ENCODE data around the gene PPFIA1.

Gene PPFIA1

DNA sequence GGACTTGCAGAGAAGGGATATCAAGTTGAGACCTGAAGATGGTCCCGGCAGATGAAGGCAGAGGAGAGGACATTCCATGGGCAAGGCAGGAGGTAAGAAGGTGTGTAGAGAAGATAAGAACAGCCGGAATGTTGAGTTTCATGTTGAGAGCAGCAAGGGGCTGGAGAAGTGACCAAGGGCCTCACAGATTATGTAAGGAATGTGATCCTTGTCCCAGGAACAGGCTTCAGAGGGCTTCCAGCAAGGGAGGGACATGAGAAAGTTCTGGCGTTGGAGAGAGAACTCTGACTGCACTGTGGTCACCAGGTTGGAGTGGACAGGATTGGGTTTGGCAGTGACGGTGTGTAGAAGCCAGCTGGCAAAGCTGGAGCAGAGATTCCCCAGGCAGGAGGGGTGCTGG lies 27.6 kb upstream of the PPFIA1 start:
- H3K27ac ChIP-seq (ENCODE audit: low read length): no peak overlapping the region
- H2AFZ ChIP-seq (ENCODE audit: low read length): no peak overlapping the region
- no peaks in the 10 kb centered on the region for H3F3A ChIP-seq (ENCODE audit: insufficient read depth, low read length)
- H4K20me1 ChIP-seq (ENCODE audit: insufficient read depth, low read length): no peaks in the 10 kb centered on the region
- no peak overlapping the region for H3K4me2 ChIP-seq (ENCODE audit: low read depth, low read length)
- no peak overlapping the region for H3K9ac ChIP-seq (ENCODE audit: low read length)
- no peaks in the 10 kb centered on the region for H3K79me2 ChIP-seq (ENCODE audit: low read length)
- no peaks in the 10 kb centered on the region for H3K9me3 ChIP-seq (replicated peaks; ENCODE audit: insufficient read depth, low read length)
- DNase-seq: no peak
- peaks cover 92% of the 10 kb centered on the region for H3K27me3 ChIP-seq (replicated peaks; ENCODE audit: insufficient read depth, low read length)
- no peak overlapping the region for H3K4me3 ChIP-seq (ENCODE audit: low read length)
- TF ChIP-seq, protein P1, sequence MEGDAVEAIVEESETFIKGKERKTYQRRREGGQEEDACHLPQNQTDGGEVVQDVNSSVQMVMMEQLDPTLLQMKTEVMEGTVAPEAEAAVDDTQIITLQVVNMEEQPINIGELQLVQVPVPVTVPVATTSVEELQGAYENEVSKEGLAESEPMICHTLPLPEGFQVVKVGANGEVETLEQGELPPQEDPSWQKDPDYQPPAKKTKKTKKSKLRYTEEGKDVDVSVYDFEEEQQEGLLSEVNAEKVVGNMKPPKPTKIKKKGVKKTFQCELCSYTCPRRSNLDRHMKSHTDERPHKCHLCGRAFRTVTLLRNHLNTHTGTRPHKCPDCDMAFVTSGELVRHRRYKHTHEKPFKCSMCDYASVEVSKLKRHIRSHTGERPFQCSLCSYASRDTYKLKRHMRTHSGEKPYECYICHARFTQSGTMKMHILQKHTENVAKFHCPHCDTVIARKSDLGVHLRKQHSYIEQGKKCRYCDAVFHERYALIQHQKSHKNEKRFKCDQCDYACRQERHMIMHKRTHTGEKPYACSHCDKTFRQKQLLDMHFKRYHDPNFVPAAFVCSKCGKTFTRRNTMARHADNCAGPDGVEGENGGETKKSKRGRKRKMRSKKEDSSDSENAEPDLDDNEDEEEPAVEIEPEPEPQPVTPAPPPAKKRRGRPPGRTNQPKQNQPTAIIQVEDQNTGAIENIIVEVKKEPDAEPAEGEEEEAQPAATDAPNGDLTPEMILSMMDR (IDR thresholded peaks at IDR 0.05; ENCODE audit: low read length): no peak
- H3K9me2 ChIP-seq (replicated peaks; ENCODE audit: insufficient read depth, low read length): no peaks in the 10 kb centered on the region
- no peaks in the 10 kb centered on the region for H3K4me1 ChIP-seq (ENCODE audit: low read length)
- H3K36me3 ChIP-seq (replicated peaks; ENCODE audit: insufficient read depth, low read length): no peaks in the 10 kb centered on the region

DNA sequence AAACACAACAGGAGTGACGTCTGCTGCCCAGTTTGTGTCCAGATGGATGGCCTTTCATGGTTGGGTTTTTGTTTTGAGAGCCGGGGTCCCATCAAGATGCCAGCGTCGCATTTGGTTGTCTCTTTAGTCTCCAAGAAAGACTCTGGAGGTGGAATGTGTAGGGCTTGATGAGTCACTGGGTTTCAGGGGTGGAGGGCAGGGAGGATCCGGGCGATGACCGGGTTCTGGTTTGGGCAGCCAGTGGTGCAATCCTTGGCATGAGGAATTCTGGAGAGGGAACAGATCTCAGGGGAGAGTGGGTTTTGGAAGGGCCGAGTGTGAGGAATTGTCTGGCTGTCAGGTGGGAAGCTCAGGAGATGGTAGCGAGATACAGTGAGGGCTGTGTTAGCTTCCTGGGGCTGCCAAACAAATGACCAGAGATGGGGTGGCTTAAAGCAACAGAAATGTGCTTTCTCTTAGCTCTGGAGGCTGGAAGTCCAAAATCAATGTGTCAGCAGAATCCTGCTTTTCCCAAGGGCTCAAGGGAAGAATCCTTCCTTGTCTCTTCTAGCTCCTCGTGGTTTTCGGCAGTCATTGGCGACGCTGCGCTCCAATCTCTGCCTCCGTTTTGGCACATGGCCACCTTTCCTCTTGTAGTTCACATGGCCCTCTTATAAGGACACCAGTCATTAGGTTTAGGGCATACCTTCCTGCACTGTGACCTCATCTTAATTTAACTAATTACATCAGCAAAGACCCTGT lies 26.4 kb upstream of the PPFIA1 start:
- no peaks in the 10 kb centered on the region for H3K4me1 ChIP-seq (ENCODE audit: low read length)
- no peak overlapping the region for H2AFZ ChIP-seq (ENCODE audit: low read length)
- no peak for DNase-seq
- H3K27ac ChIP-seq (ENCODE audit: low read length): no peak overlapping the region
- H3K4me2 ChIP-seq (ENCODE audit: low read depth, low read length): no peak overlapping the region
- no peak overlapping the region for H3K4me3 ChIP-seq (ENCODE audit: low read length)
- no peaks in the 10 kb centered on the region for H3K36me3 ChIP-seq (replicated peaks; ENCODE audit: insufficient read depth, low read length)
- H3K9ac ChIP-seq (ENCODE audit: low read length): no peak overlapping the region
- H3F3A ChIP-seq (ENCODE audit: insufficient read depth, low read length): no peaks in the 10 kb centered on the region
- H3K79me2 ChIP-seq (ENCODE audit: low read length): no peaks in the 10 kb centered on the region
- H3K9me2 ChIP-seq (replicated peaks; ENCODE audit: insufficient read depth, low read length): no peaks in the 10 kb centered on the region
- no peaks in the 10 kb centered on the region for H3K9me3 ChIP-seq (replicated peaks; ENCODE audit: insufficient read depth, low read length)
- no peak for TF ChIP-seq EZH2phosphoT487 (IDR thresholded peaks at IDR 0.05; ENCODE audit: low read length)
- TF ChIP-seq, protein P1 (IDR thresholded peaks at IDR 0.05; ENCODE audit: low read length): no peak
- no peak for TF ChIP-seq EZH2 (optimal IDR thresholded peaks at IDR 0.05; ENCODE audit: low read depth, low read length)
- H4K20me1 ChIP-seq (ENCODE audit: insufficient read depth, low read length): no peaks in the 10 kb centered on the region
- H3K27me3 ChIP-seq (replicated peaks; ENCODE audit: insufficient read depth, low read length): peaks cover 93% of the 10 kb centered on the region

DNA sequence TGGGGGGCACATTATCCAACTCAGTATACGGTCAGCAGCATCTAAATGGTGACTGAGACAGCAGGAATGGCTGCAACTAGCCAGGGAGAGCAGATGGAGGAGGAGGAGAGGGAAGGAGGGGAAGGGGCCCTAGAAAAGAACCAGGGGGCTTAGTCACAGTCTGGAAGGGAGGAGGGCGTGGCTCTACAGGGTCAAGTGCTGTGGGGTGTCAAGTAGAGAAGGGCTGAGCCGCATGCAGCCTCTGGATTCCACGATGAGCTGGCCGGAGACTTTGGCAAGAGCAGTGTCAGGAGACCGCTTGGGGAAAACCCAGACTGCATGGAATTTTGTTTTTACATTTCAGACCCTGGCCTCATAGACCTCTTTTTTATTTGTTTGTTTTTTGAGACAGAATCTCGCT lies 25.8 kb upstream of the PPFIA1 start:
- no peaks in the 10 kb centered on the region for H4K20me1 ChIP-seq (ENCODE audit: insufficient read depth, low read length)
- no peaks in the 10 kb centered on the region for H3K79me2 ChIP-seq (ENCODE audit: low read length)
- H3K9me3 ChIP-seq (replicated peaks; ENCODE audit: insufficient read depth, low read length): no peaks in the 10 kb centered on the region
- H3K4me2 ChIP-seq (ENCODE audit: low read depth, low read length): no peak overlapping the region
- no peak overlapping the region for H3K4me3 ChIP-seq (ENCODE audit: low read length)
- peaks cover 93% of the 10 kb centered on the region for H3K27me3 ChIP-seq (replicated peaks; ENCODE audit: insufficient read depth, low read length)
- no peaks in the 10 kb centered on the region for H3K9me2 ChIP-seq (replicated peaks; ENCODE audit: insufficient read depth, low read length)
- DNase-seq: no peak
- no peak overlapping the region for H2AFZ ChIP-seq (ENCODE audit: low read length)
- no peak overlapping the region for H3K27ac ChIP-seq (ENCODE audit: low read length)
- no peak for TF ChIP-seq EZH2phosphoT487 (IDR thresholded peaks at IDR 0.05; ENCODE audit: low read length)
- no peak for TF ChIP-seq EZH2 (optimal IDR thresholded peaks at IDR 0.05; ENCODE audit: low read depth, low read length)
- TF ChIP-seq, protein P1 (IDR thresholded peaks at IDR 0.05; ENCODE audit: low read length): no peak
- H3K4me1 ChIP-seq (ENCODE audit: low read length): no peaks in the 10 kb centered on the region
- H3F3A ChIP-seq (ENCODE audit: insufficient read depth, low read length): no peaks in the 10 kb centered on the region
- no peaks in the 10 kb centered on the region for H3K36me3 ChIP-seq (replicated peaks; ENCODE audit: insufficient read depth, low read length)
- H3K9ac ChIP-seq (ENCODE audit: low read length): no peak overlapping the region

Data from MM.1S (cell line).